Nephron (organoid): ENCODE results near the gene MYBPC1.
"Not testable (repeated sequence)": the region's sequence is repeated elsewhere in the genome, so short reads cannot be mapped to it uniquely, and the experiment has no call there.

ENCODE experiments used
- H3K27ac Mint-ChIP-seq, 3 experiments: 2 replicates each; pipeline ENCODE4 v1.8.0; 2020; ENCODE audit warnings: mixed read lengths in 3 of 3, mild to moderate bottlenecking in 2 of 3, moderate library complexity in 1 of 3
- H3K27me3 Mint-ChIP-seq: 2 replicates; pipeline ENCODE4 v1.8.0; 2021; ENCODE audit warnings: low read depth, mild to moderate bottlenecking, moderate library complexity, mixed read lengths
- H3K36me3 Mint-ChIP-seq: 2 replicates; pipeline ENCODE4 v1.8.0; 2020; ENCODE audit warnings: low read depth, mixed read lengths
- H3K4me1 Mint-ChIP-seq: 2 replicates; pipeline ENCODE4 v1.8.0; 2020; ENCODE audit warnings: mixed read lengths
- H3K4me3 Mint-ChIP-seq, 3 experiments: 2 replicates each; pipeline ENCODE4 v1.8.0; 2020; ENCODE audit warnings: mild to moderate bottlenecking in 3 of 3, mixed read lengths in 3 of 3, moderate library complexity in 2 of 3
- H3K9me3 Mint-ChIP-seq: 2 replicates; pipeline ENCODE4 v1.8.0; 2020; ENCODE audit warnings: mixed read lengths
- TF ChIP-seq, protein P1 (sequence below), 3 experiments: fragments of 200-600 bp; sonication (generic); IDR thresholded peaks; one replicate each; pipeline ENCODE4 v1.5.0; 2021; ENCODE audit warnings: antibody characterized with exemption in 3 of 3; ENCODE audit not compliant: unreplicated experiment in 3 of 3

The MYBPC1 gene

DNA sequence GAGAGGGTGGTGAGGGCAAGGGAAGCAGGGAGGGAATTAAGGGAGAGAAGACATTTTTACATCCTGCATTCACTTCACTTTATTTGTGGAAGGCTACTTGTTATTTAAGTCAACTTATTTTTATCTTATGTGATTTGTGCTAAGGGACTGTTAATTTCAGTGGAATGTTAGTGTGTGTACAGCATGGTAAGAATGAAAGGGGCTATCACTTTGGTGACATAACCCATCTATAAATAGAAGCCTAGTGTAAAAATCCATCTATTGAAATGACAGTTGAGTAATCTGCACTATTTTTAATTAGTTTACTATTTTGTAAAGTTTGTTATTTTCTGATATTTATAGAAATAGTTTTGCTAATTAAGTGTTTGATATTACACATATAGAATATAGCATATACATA lies 85.9 kb downstream of the MYBPC1 start:
- Mint-ChIP-seq H3K36me3 (no peaks in the 10 kb centered on the region), H3K27ac (no peak overlapping the region), H3K4me3 (no peak overlapping the region), H3K4me1 (no peaks in the 10 kb centered on the region), H3K27me3 (no peaks in the 10 kb centered on the region), H3K9me3 (no peaks in the 10 kb centered on the region)
- TF ChIP-seq, protein P1, sequence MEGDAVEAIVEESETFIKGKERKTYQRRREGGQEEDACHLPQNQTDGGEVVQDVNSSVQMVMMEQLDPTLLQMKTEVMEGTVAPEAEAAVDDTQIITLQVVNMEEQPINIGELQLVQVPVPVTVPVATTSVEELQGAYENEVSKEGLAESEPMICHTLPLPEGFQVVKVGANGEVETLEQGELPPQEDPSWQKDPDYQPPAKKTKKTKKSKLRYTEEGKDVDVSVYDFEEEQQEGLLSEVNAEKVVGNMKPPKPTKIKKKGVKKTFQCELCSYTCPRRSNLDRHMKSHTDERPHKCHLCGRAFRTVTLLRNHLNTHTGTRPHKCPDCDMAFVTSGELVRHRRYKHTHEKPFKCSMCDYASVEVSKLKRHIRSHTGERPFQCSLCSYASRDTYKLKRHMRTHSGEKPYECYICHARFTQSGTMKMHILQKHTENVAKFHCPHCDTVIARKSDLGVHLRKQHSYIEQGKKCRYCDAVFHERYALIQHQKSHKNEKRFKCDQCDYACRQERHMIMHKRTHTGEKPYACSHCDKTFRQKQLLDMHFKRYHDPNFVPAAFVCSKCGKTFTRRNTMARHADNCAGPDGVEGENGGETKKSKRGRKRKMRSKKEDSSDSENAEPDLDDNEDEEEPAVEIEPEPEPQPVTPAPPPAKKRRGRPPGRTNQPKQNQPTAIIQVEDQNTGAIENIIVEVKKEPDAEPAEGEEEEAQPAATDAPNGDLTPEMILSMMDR (IDR thresholded peaks at IDR 0.05; ENCODE audit: unreplicated experiment in 3 of 3): no peak

DNA sequence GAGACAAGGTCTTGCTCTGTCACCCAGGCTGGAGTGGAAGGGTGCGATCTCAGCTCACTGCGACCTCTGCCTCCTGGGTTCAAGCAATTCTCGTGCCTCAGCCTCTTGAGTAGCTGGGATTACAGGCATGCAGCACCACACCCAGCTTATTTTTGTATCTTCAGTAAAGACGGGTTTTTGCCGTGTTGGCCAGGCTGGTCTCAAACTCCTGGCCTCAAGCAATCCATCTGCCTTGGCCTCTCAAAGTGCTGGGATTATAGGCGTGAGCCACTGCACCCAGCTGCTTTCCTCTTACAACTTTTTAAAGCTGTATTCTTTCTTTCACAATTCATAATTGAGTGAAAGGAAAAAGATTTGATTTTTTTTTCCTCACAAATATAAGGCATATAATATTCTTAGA lies 86.9 kb downstream of the MYBPC1 start:
- H3K36me3 Mint-ChIP-seq, H3K27me3 Mint-ChIP-seq, H3K27ac Mint-ChIP-seq, H3K4me3 Mint-ChIP-seq, H3K9me3 Mint-ChIP-seq, H3K4me1 Mint-ChIP-seq: not testable (repeated sequence)

DNA sequence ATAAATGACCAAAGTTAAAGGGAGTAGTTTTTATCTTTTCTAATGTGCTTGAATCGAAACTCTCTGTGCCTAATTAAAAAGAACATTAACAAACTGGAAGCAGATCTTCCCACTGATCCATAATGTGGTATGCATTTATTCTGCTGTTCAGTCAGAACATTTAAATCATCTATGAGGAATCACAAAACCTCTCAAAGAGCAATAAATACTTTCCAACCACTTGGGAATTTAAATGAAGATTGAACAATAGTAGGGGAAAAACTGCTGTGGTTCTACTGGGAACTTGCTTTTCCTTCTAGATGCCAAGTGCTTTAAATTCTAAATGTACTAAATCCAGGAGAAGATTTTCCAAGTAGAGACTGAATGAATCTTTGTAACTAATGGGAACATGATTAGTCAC lies 90.3 kb downstream of the MYBPC1 start:
- Mint-ChIP-seq H3K36me3 (no peaks in the 10 kb centered on the region), H3K27ac (no peak overlapping the region), H3K4me1 (no peaks in the 10 kb centered on the region), H3K4me3 (no peak overlapping the region), H3K9me3 (no peaks in the 10 kb centered on the region), H3K27me3 (peaks cover 3% of the 10 kb centered on the region)
- TF ChIP-seq, protein P1 (IDR thresholded peaks at IDR 0.05; ENCODE audit: unreplicated experiment in 3 of 3): no peak

DNA sequence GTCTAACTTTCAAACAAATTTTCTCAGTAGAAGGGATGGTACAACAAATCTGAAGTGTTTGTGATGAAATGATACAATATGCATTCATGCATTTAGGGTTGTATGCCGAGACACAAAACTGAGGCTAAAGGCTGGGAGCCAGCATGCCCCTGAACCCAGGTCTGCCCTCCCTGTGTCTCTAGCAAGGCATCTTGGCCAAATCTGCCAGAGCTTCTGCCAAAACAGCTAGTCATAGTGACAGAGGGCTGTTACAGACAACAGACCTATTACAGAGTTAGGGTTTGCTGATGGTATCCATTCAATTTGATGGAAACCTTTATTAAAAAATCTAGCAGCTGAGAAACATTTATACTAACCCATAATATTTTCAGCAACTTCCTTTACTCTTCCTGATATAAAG lies 91.4 kb downstream of the MYBPC1 start:
- H3K9me3 Mint-ChIP-seq: no peaks in the 10 kb centered on the region
- H3K4me1 Mint-ChIP-seq: no peaks in the 10 kb centered on the region
- peaks cover 3% of the 10 kb centered on the region for H3K27me3 Mint-ChIP-seq
- TF ChIP-seq, protein P1 (IDR thresholded peaks at IDR 0.05; ENCODE audit: unreplicated experiment in 3 of 3): no peak
- H3K27ac Mint-ChIP-seq: no peak overlapping the region
- H3K36me3 Mint-ChIP-seq: no peaks in the 10 kb centered on the region
- no peak overlapping the region for H3K4me3 Mint-ChIP-seq

DNA sequence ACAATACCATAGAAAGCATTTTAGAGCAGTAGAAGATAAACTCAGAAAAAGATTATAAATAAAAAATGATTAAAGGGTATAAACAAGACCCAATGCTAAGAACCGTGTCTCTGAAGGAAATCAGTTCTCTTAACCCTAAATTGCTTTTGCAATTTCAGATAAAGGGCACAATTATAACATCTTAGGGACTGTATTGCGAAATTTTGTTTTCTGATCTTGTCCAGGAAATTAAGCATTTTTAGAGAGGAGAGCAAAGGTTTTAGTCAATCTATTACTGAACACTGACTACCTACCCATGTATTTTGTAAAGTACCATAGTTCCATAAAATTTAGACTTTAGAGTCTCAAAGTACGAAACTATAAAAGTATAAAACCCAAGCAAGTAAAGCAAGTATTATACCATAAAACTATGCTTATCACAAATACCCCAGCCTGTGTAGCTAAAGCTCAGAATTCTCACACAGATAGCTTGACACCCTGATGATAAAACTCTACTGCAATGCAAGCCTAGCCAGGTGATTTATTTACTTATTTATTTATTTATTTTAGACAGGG lies 95.8 kb downstream of the MYBPC1 start:
- Mint-ChIP-seq H3K9me3 (no peaks in the 10 kb centered on the region), H3K4me1 (peaks cover 4% of the 10 kb centered on the region), H3K36me3 (no peaks in the 10 kb centered on the region), H3K27ac (no peak overlapping the region), H3K4me3 (no peak overlapping the region), H3K27me3 (peaks cover 3% of the 10 kb centered on the region)
- TF ChIP-seq, protein P1 (IDR thresholded peaks at IDR 0.05; ENCODE audit: unreplicated experiment in 3 of 3): no peak

DNA sequence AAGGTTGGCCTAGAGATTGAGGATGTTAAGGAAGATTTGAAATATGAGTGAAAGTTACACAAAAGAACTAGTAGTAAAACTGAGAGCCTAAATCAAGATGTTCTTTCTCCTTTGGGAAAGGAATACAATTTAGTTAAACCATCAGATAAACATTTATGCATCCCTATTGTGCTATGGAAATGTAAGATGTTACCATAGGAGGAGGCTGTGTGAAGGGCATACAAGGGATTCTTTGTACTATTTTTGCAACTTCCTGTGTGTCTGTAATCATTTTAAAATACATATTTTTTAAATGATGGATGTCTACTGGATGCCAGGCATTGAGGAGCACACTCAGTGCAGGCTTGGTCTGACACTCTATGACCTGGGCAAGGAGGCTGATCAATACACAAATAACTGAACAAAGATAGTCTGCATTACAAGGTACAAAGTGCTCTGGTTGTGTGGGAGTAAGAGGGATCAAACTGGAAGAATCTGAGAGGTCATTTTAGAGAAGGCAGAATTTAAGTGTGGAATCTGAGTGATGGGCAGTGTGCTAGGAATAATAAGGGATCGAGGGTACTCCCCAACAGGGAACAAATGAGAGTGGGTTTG lies 96.8 kb downstream of the MYBPC1 start:
- H3K27ac Mint-ChIP-seq: no peak overlapping the region
- peak overlapping the region in 1 of 3 experiments; percentile 10 for H3K4me3 Mint-ChIP-seq
- TF ChIP-seq, protein P1 (IDR thresholded peaks at IDR 0.05; ENCODE audit: unreplicated experiment in 3 of 3): no peak
- H3K9me3 Mint-ChIP-seq: no peaks in the 10 kb centered on the region
- peaks cover 10% of the 10 kb centered on the region for H3K4me1 Mint-ChIP-seq
- peaks cover 3% of the 10 kb centered on the region for H3K27me3 Mint-ChIP-seq
- no peaks in the 10 kb centered on the region for H3K36me3 Mint-ChIP-seq
